Heart left ventricle (tissue), 16 donors: ENCODE results near the gene STS. TPM values are rescaled to one million over a fixed set of nuclear protein-coding genes. Genes with fewer than 3 reads are reported as not detected.

Experiments used
- ATAC-seq, 4 donors: fragments of 200-7000 bp; cut with Tn5 transposase; one replicate each; pipeline ENCODE4 v1.9.1; 2020 to 2022; ENCODE audit warnings: moderate library complexity in 4 of 4, mild to moderate bottlenecking in 3 of 4, moderate number of reproducible peaks in 1 of 4
- DNase-seq, 5 donors: peaks; one replicate each; pipeline ENCODE4 v3.0.0-alpha.2; 2020
- H3K27ac ChIP-seq, 12 donors: fragments of 200-600 bp; sonication (generic) in 4 of 12; one replicate each; pipeline versions ENCODE4 v1.5.0 to v1.8.0; 2016 to 2022; ENCODE audit warnings: mild to moderate bottlenecking in 2 of 12
- H3K27me3 ChIP-seq, 9 donors: fragments of 200-600 bp; sonication (generic) in 2 of 9; one replicate each; pipeline versions ENCODE4 v1.5.1 to v1.8.0; 2016 to 2022; ENCODE audit warnings: mild to moderate bottlenecking in 3 of 9
- H3K36me3 ChIP-seq, 9 donors: fragments of 200-600 bp; sonication (generic) in 2 of 9; one replicate each; pipeline versions ENCODE4 v1.5.0 to v1.8.0; 2018 to 2022; ENCODE audit warnings: mild to moderate bottlenecking in 2 of 9
- H3K4me1 ChIP-seq, 12 donors: fragments of 200-600 bp; sonication (generic) in 4 of 12; one replicate each; pipeline versions ENCODE4 v1.5.0 to v1.8.0; 2016 to 2022; ENCODE audit warnings: mild to moderate bottlenecking in 3 of 12
- H3K4me3 ChIP-seq, 12 donors: fragments of 200-600 bp; sonication (generic) in 4 of 12; one replicate each; pipeline versions ENCODE4 v1.5.0 to v1.8.0; 2017 to 2022; ENCODE audit warnings: mild to moderate bottlenecking in 9 of 12, moderate library complexity in 4 of 12
- H3K9me3 ChIP-seq, 12 donors: fragments of 200-600 bp; sonication (generic) in 4 of 12; one replicate each; pipeline versions ENCODE4 v1.5.0 to v1.8.0; 2016 to 2022; ENCODE audit warnings: mild to moderate bottlenecking in 1 of 12
- POLR2A ChIP-seq, 2 donors: fragments of 450-650 bp; IDR thresholded peaks; one replicate each; pipeline ENCODE4 v1.6.1; 2017; ENCODE audit warnings: antibody characterized with exemption in 2 of 2, mild to moderate bottlenecking in 2 of 2, moderate library complexity in 2 of 2
- WGBS, 4 donors: extraction: QIAGEN DNeasy Blood & Tissue Kit in 2 of 4; methylation state at CpG; one replicate each; pipeline versions ENCODE4 v1.1.5 to v1.1.7; 2013 to 2018; 5-methylcytosine and 5-hydroxymethylcytosine counted together
- intact Hi-C, 10 donors: fragments of 100-400 bp; cut with DNase I; formaldehyde crosslinking; loops; one replicate each; pipeline versions ENCODE4 v1.11.1 to v1.14.2; 2022
- polyA plus RNA-seq, 2 donors: library from polyadenylated mRNA; stranded (reverse); fragments of 200-250 nt; gene quantifications; one replicate each; pipeline ENCODE4 v1.2.3, GENCODE V29; 2013
- total RNA-seq, 9 donors: library from RNA; depleted of rRNA in 2 of 9; stranded (reverse); fragments of >200 nt in 2 of 9; fragmentation: NEBNext Ultra II Directional in 3 of 9; extraction: Animal tissue kit (Norgen Biotek cat#: 25700) in 3 of 9; gene quantifications; one replicate each; pipeline versions ENCODE4 v1.1.0 to v1.2.4, GENCODE V29; 2016 to 2023
- TF ChIP-seq, protein P1 (sequence below), 12 donors: fragments of 200-600 bp; sonication (generic) in 4 of 12; IDR thresholded peaks; one replicate each; pipeline versions ENCODE4 v1.5.0 to v1.8.0; 2018 to 2022; ENCODE audit warnings: antibody characterized with exemption in 12 of 12, mild to moderate bottlenecking in 5 of 12
- donor health status: ischemic (EF 13 %, LVEDD 7.1; RV severe dilation, severe dysfunction).
- donor health status: healthy with polysubstance abuse.
- donor health status: DM: no; HTN: yes; CAD: no.
- donor health status: DM: no; HTN: no; CAD: no.
- donor health status: ischemic (EF 25% LVEDD 6.9; RV normal size, moderate dysfunction).
- donor health status: ischemic (EF 25% LVEDD 5.7; RV mildly dilated, moderate dysfunction).
- donor health status: healthy.
- donor health status: DM: yes; HTN: yes; CAD: no.
- donor health status: ischemic (EF 35%, LVEDD 5.7; RV mildly dilated, moderate dysfunction).
- donor health status: nonischemic (EF 11% LVEDD 7.7; RV severe dilation, severe dysfunction).
- donor health status: DM: yes; HTN: yes; CAD: no.
- donor health status: PGD.
- donor health status: ischemic (EF 29% LVEDD 5.4; RV normal size, mild dysfunction).
- donor health status: nonischemic (EF 23%, LVEDD 6.1; RV moderate dilation, normal function).

The STS gene
- total and polyA plus RNA-seq, 11 donors = 1.2 to 8.6 (median 5.8) TPM

DNA sequence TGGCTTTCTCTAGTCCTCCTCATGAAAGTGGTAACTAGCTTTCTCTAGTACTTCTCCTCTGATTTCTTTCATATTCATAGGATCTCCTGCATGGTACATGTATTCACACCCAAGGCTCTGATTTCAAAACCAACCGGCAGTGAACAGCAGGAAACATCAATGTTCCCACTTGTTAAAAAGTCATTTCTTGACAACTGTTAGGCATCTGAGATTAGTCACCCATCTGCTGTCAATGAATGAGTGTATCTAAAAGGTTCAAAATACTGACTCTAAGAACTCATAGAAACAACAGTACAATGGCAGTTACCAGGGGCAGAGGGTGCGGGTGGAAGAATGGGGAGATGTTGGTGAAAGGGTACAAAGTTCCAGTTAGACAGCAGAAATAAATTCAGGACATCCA lies 31.9 kb downstream of the STS start:
- Histone ChIP-seq H3K27me3 (no peaks in the 10 kb centered on the region), H3K4me3 (no peak overlapping the region), H3K36me3 (no peaks in the 10 kb centered on the region), H3K27ac (no peak overlapping the region), H3K9me3 (no peaks in the 10 kb centered on the region), H3K4me1 (no peaks in the 10 kb centered on the region)
- no peak for ATAC-seq
- intact Hi-C loops = no loop called here
- DNase-seq = no peak
- 91 to 92% (median 92%) methylated on average over 2 of the region's 2 CpGs for WGBS, 4 donors
- TF ChIP-seq, protein P1, sequence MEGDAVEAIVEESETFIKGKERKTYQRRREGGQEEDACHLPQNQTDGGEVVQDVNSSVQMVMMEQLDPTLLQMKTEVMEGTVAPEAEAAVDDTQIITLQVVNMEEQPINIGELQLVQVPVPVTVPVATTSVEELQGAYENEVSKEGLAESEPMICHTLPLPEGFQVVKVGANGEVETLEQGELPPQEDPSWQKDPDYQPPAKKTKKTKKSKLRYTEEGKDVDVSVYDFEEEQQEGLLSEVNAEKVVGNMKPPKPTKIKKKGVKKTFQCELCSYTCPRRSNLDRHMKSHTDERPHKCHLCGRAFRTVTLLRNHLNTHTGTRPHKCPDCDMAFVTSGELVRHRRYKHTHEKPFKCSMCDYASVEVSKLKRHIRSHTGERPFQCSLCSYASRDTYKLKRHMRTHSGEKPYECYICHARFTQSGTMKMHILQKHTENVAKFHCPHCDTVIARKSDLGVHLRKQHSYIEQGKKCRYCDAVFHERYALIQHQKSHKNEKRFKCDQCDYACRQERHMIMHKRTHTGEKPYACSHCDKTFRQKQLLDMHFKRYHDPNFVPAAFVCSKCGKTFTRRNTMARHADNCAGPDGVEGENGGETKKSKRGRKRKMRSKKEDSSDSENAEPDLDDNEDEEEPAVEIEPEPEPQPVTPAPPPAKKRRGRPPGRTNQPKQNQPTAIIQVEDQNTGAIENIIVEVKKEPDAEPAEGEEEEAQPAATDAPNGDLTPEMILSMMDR (IDR thresholded peaks at IDR 0.05) = no peak
- no peak for TF ChIP-seq POLR2A (IDR thresholded peaks at IDR 0.05)

DNA sequence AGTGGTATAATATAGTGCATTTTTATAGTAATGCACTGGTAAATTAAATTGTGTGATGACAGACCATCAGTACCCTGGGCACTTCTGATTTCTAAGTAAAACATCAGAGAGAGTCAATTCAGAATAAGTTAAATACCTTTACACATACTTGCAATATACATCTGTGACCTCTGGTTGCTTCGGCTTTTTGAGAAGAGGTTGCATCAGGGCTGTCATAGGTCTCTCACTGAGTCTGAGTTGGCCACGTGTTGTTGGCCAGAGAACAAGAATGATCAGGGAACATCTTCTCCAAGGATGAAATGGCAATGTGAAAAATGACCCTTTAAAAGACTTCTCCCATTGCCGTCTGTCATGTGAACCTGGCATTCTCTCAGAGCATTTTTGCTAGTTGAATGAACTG lies 37.3 kb downstream of the STS start:
- ATAC-seq (no peak), DNase-seq (no peak)
- H3K36me3 ChIP-seq = no peaks in the 10 kb centered on the region
- H3K4me1 ChIP-seq = no peaks in the 10 kb centered on the region
- H3K9me3 ChIP-seq = no peaks in the 10 kb centered on the region
- H3K27ac ChIP-seq = no peak overlapping the region
- intact Hi-C loops = no loop called here
- H3K4me3 ChIP-seq = no peak overlapping the region
- no peaks in the 10 kb centered on the region for H3K27me3 ChIP-seq
- TF ChIP-seq, protein P1 (IDR thresholded peaks at IDR 0.05) = no peak
- no peak for TF ChIP-seq POLR2A (IDR thresholded peaks at IDR 0.05)
- 76 to 87% (median 81%) methylated on average over 3 of the region's 3 CpGs for WGBS, 4 donors

DNA sequence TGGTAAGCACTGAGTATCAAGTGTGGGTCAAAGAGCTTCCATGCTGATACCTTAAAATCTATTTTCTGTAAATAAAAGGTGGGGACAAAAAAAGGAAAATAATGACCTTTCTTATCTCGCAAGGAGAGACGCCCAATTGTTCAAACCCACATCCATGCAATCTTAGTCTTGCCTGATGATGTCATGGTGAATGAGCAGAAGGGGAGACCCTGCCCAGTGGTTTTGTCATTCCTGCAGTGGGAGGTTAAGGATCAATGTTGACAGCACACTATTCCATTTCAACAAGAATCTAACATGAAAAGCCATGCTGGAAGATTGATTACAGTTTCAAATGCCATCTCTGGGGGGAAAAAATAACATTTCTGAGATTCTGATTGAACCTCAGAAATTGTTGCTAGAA lies 41.2 kb downstream of the STS start:
- intact Hi-C loops = no loop called here
- Histone ChIP-seq H3K4me1 (no peaks in the 10 kb centered on the region), H3K27ac (no peak overlapping the region), H3K9me3 (no peaks in the 10 kb centered on the region), H3K36me3 (no peaks in the 10 kb centered on the region), H3K27me3 (no peaks in the 10 kb centered on the region), H3K4me3 (no peak overlapping the region)
- ATAC-seq = no peak
- no peak for DNase-seq
- TF ChIP-seq, protein P1 (IDR thresholded peaks at IDR 0.05) = no peak
- WGBS, 4 donors = 83 to 94% (median 91%) methylated on average over 2 of the region's 2 CpGs

DNA sequence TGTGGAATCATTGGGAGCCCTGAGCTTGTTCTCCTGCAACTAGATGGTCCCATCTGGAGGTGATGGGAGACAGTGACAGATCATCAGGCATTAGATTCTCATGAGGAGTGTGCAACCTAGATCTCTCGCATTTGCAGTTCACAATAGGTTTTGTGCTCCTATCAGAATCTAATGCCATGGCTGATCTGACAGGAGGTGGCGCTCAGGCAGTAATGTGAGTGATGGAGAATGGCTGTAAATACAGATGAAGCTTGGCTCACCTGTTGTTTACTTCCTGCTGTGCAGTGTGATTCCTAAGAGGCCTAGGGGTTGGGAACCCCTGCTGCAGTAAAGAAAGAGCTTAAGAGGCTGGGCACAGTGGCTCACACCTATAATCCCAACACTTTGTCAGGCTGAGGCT lies 42.6 kb downstream of the STS start:
- no peaks in the 10 kb centered on the region for H3K36me3 ChIP-seq
- TF ChIP-seq POLR2A (IDR thresholded peaks at IDR 0.05) = no peak
- TF ChIP-seq, protein P1 (IDR thresholded peaks at IDR 0.05) = no peak
- H3K9me3 ChIP-seq = no peaks in the 10 kb centered on the region
- H3K27ac ChIP-seq = no peak overlapping the region
- 92 to 98% (median 98%) methylated on average over 2 of the region's 2 CpGs for WGBS, 4 donors
- intact Hi-C loops = no loop called here
- H3K4me3 ChIP-seq = no peak overlapping the region
- DNase-seq = no peak
- ATAC-seq = no peak
- no peaks in the 10 kb centered on the region for H3K4me1 ChIP-seq
- no peaks in the 10 kb centered on the region for H3K27me3 ChIP-seq
